Renal pelvis (tissue), 4 donors: ENCODE data around the gene ARHGAP4. TPM values are rescaled to one million over a fixed set of nuclear protein-coding genes. Genes with fewer than 3 reads are reported as not detected.
A peak's percentile ranks its signal among the peaks of the same experiment; 100 is the strongest.

Source experiments
- DNase-seq: peaks from one replicate; pipeline ENCODE4 v3.0.0-alpha.2; 2013
- polyA plus RNA-seq, 3 donors: library from polyadenylated mRNA; unstranded; fragments of 120-200 nt; gene quantifications; one replicate each; pipeline ENCODE4 v1.2.1, GENCODE V29; 2013; ENCODE audit not compliant: insufficient read length in 3 of 3

Gene ARHGAP4
- polyA plus RNA-seq, 3 donors: 34.2 to 44.8 (median 40.7) TPM

DNA sequence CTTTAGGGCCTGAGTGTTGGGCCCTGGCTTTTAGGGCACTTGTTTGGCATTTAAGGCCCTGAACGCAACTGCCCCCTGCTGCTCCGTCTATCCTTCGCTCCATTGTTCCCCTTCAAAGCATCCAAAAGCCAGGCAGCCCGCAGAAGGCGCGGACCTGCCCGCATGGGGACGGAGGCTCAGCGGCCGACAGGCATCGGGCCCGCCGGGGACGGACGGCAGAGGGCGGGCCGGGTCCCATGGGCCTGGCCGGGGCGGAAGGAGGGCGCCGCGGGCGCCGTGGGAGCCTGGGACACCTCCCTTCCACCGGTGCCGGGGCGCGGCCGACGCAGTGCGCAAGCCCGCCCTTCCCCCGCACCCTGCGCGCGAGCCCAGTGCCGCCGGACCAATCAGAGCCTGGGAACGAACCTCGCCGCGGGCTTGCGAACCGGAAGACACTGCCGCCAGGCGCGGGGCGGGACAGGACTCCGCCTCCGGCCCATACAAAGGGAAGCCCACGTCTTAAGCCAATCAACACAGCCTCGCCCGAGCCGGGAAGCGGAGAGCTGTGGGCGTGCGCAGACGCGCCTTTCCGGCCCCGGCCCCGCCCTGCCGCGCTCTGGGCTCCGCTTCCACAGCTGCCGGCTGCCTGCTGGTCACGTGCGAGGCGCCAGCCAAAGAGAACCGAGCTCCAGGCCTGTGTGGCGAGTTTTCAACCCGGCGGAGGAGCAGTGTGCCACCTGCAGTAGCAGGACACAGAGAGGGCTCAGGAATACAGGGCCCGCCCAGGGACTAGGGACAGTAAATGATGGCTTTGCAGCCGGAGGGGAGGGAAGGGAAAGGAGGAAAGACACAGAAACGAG is 2.1 kb upstream of the ARHGAP4 start:
- DNase-seq: peak; percentile 95

DNA sequence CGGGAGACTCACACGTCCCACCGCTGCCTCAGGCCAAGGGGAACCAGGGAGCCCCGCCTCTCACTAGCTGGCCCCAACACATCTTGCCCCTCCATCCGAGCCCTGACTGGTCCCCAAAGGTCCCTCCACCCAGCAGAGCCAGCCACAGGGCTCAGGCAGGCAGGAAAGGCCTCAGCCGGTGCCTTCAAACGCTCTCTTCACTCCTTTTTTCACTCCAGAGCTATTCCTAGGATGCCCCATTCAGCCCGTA is 1.5 kb upstream of the ARHGAP4 start:
- DNase-seq: no peak

DNA sequence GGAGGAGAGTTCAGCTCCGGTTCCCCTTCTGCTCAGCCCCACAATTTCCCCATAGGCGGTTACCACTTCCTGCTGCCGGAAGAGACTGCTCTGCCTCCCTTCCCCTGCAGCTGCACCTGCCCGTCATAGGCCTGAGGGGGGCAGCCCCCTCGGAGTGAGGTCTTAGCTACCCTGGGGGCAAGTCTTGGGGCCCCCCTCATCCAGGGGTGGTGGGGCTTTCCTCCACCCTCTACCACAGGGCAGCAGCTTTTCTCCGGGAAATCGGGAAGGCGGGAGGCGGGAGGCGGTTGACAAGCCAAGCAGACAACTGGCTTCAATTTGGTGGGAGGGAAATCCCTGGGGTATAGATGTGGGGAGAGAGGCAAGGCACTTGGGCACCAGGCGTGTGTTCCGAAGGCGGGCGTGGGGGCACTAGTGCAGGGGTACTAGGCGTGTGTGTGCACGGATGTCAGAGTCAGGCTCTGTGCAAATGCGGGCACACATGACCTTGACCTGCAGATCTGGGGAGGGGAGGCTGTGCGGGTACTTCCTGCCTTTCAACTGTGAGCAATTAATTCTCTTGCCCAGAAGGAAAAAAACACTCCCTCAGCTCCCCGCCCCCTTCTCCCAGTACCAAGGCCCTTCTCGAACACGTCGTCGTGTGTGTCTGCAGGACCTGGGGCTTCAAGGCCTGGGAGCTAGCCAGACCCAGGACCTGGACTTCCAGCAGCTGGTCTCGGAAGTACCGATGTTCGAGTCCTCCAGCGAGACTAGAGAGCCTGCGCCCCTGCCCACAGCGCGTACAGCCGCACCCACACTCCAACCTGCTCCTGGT is 1.0 kb upstream of the ARHGAP4 start:
- DNase-seq: no peak

DNA sequence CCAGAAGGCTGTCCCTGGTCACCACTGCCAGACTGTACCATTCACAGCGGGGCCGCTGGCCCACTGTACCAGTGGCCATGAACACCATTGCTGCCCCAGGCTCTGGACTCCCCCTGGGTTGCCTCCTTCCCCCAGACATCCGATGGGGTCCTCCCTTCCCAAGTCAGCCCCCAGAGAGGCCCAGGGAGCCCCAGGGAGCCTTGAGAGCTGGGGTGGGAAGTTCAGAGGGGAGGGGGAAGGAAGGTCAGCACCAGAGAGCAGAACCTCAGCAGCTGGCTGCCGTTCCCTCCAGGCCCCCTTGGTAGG is 441 bp upstream of the ARHGAP4 start:
- no peak for DNase-seq

DNA sequence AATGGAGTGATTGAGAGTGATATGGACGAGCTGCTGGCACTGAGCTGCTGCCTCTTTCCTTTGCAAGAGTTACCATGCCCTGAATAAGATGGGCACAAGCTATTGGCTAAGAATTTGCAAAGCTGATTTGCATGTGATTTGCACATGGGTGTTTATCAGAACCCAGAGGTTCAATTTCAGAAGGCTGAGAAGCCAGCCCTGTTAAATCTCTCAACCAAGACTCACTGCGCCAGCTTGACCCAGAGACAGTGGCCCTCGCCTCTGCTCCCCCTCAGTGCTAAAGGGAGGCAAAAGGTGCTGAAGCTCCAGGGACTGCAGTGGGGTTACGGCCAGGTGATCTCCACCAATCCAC is 701 bp downstream of the ARHGAP4 start:
- no peak for DNase-seq

DNA sequence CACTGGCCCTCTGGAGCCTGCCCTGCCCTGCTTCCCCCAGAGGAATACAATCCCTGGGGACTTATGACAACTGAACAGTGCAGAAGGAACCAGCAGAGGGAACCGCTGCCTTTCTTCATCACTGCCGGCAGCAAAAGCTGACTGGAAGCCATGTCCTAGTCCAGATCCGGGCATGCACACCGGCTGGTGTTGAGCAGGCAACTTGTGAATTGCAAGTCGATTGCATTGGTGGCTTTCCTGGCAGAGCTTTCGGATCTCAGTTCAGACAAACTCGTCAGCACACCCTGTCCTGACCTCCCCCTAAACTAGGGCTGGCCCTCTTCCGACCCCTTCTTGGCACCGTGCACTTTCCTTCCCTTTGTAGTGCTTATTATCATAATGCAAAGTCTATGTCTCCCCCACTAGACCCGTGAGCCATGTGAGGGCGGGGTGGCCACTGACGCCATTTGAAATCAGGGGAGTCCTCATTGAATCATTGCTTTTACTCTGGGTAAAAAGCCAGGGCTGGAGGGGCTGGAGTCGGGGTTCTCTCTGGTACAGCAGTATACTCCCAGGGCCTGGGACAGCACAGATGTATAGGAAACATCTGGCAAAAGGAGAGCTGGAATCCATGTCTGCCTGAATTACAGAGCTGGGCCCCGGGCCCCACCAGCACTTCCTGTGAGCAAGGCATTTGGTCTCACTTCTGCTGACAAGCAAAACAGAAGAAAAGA is 1.8 kb downstream of the ARHGAP4 start:
- DNase-seq: no peak

DNA sequence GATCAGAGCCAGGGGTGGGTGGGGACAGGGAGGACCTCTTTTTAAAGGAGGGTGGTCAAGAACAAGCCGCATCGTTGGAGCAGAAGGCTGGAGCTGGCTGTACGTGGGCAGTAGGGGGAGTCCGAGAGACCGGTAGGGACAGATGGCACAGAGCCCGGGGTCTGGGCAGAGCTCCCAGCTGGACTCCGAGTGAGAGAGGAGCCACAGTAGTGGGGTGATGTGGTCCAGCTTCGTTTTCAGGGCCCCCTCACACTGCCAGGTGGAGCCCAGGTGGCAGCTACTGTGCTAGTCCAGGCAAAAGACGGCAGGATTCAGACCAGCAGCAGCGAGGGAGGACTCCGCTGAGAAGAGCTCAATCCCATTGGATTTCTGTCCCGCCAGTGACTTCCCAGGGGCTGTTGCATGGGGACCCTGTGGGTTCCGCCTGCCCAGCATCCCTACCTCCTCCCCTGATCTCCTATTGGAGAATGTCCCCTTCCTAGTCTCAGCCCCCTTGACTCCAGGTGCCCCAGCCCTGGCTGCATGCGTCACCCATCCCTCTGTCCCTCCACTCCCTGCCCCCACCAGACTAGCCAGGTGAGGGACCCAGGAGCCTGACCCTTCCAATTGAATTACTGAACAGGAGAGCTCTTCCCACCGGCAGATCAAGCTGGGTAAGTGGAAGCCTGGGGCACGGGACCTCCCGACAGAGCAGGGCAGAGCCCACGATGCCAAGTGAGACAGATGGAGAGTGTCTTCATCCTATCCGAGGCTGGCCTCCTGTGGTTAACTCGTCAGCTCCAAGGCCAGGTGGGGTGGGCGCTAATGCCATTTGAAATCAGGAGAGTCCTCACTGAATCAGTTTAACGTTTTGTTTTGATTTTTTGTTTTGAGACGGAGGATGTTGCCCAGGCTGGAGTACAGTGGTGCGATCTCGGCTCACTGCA is 2.9 kb downstream of the ARHGAP4 start:
- DNase-seq: no peak

DNA sequence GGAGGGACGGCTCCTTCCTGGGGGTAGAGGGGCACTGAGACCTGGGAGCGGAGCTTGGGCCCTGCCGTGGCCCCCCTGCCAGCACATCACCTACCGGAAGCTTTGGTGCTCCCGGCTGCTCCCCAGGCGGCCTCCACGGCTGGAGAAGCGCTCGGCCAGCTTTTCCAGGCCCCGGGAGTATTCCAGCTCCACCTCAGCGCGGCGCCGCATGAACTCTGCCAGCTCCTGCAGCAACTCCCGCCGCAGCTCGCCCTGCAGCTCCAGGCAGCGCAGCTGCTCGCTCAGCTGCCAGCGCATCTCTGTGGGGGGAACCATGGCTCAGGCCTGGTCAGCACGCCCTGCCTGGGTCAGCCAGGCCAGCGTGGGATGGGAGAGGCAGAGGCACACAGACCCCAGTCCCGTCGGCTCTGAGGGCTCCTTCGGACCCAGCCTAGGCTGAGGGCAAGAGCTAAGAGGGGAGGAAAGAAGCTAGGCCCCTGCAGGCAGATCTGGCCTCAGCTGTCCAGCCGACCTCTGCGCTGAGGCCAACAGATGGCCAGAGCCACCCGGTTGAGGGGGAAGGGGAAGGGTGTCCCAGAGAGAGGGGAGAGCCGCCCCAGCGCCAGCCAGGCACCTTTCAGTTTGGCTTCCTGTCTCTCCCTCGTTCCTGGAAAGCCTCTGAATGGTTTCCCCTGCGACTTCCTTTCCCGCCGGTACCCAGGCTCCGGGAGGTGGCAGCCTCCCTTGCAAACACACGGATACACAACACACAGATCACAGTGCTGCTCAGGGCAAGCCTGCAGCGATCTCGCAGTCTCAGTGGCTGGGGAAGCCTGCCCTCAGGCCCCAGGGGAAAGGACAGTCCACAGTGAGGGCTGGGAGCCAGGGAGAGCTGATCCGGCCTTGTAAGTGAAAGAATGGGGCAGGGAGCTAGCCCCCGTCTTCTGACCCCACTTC is 4.3 kb downstream of the ARHGAP4 start:
- no peak for DNase-seq

DNA sequence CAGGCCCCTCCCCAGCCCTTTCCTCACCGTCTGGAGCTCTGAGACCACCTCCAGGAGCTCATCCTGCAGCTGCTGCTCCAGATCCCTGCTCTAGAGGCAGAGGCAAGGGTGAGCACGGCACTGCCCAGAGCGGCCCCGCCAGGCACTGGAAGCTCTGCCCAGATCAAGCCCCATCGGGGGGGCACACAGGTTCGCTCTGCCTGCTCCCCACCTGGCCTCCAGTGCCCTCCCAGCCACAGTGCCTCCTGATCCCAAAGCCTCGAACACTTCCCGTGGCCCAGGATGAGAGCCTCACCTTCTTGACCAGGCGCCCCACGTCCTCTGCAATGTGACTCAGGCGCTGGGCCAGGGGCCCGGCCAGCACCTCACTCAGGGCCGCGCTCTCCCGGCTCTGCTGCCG is 5.0 kb downstream of the ARHGAP4 start:
- DNase-seq: no peak

DNA sequence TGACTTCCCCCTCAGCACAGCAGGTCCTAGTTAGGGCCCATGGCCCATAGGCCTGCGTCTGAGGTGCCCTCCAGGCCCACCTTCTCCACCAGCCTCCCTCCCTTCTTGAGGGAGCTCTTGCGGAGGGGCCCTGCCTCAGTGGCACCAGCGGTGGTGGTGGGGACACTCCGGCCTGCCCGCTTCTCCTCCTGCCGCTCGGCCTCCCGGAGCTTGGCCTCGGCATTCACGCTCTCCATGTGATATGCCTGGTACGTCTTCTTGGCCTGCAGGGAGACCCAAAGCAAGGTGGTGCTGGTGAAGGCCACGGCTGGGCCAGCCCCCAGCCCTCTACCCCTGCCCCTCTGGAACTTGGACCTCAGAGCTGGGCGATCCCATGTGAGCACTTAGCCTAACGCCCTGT is 5.5 kb downstream of the ARHGAP4 start:
- DNase-seq: no peak

DNA sequence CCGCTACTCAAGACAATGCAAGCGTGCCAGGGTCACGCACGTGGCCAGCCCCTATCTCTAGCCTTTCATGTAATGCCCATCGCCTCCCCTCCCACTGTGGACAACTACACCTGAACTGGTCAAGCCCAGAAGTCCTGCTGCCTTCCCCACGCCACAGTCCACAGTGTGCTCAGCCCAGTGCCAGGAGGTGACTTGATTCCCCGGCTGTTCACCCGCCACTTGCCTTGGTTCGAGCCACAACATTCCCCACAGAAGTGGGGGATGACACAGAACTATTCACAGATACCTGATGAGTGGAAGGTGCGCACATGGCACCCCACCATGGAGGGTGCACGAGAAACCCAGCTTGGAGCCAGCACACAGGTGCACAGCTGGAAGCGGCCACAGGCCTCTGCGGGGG is 6.8 kb downstream of the ARHGAP4 start:
- DNase-seq: no peak

DNA sequence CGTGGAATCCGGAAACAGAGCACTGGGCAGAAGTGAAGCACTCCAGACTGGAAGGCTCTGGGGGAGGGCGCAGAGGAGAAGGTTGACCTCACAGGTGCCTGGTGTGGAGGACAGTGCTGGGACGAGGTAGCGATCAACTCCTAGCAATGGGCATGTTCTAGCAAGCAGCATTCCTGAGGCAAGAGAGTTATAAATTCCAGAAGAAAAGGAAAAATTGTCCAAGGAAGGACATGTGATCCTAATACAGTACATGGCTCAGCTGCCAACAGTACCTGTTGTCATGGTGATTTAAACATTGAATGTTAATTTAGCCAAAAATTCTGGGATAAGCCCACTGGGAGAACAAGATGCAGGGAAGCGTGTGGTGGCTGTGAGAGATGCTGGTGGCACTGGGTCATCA is 8.2 kb downstream of the ARHGAP4 start:
- DNase-seq: no peak

DNA sequence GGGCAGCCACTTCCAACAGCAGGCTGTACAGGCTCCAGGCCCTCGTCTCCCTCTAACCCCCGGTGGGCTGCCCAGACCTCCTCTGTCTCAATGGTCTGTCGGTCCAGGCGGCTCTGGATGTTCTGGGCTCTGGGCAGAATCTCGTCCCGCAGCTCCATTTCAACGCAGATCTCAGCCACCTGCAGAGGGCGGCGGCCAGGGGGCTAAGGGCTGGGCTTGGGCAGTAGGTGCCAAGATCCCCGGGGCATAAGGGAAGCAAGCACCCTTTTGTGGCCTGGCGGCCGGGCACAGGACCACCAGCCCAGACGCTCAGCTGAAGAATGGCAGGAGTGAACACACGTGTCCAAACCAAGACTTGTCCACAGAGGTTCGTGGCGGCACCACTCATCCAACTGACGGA is 12.4 kb downstream of the ARHGAP4 start:
- DNase-seq: no peak

DNA sequence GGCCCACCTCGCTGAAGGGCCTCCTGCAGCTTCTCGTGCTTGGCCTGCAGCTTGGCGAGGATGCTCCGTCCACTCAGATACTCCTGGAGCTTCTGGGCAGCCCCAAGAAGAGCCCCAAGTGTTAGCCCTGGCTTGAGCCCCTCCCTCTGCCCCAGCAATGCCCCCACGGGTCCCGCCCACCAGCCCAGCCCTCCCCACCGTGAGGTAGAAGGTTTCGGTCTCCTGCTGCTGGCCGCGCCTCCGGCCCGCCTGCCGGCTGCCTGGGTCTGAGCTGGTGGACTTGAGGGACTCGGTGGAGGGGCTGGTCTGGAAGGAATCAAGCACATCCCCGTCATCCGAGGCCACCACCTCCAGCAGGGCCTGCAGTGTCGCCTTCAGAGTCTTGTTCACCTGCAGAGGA is 12.9 kb downstream of the ARHGAP4 start:
- no peak for DNase-seq

DNA sequence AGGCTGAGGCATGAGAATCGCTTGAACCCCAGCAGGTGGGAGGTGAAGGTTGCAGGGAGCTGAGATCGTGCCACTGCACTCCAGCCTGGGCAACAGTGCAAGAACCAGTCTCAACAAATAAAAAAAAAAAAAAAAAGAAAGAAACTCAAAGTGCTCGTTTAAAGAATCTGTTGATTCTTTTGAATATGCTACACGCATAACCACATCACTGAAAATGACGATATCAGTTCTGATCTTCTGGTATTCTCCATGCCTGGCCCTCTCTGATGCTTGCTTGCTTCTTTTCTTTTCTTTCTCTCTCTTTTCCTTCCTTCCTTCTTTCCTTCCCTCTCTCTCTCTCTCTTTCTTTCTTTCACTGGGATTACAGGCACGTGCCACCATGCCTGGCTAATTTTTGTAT is 14.3 kb downstream of the ARHGAP4 start:
- no peak for DNase-seq

DNA sequence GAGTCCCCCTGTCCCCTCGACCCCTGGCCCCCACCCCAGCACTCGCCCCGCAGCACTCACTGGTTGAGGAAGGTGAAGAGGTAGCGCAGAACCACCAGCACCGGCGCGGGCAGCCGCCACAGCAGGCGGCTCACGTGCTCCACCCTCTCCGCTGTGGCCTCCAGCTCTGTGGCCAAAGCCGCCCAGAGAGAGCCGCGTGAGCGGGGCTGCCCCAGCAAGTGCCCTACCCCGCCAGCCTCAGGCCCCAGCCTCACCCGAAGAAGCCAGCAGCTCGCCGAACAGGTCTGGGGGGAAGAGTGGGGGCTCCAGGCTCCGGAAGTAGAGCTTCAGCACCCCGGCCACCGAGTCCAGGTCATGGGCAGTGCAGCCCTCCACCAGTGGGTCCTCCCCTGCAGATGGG is 15.6 kb downstream of the ARHGAP4 start:
- DNase-seq: no peak

DNA sequence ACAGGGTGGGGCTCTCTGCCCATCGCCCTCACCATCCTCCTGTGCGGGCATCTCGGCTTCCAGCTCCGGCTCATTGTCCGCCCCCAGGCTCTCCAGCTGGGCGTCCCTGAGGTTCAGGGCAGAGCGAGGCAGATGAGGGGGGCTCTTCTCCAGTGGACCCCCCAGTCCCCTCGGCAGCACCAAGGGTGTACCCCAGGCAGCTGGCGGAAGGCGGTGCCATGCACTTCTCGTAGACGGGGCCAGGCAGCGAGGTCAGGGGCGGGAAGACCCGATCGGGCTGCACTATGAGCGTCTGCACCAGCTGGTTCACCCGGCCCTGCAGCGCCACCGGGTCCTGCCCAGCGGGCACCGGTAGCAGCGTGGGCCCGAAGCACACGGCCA is 16.1 kb downstream of the ARHGAP4 start:
- no peak for DNase-seq

DNA sequence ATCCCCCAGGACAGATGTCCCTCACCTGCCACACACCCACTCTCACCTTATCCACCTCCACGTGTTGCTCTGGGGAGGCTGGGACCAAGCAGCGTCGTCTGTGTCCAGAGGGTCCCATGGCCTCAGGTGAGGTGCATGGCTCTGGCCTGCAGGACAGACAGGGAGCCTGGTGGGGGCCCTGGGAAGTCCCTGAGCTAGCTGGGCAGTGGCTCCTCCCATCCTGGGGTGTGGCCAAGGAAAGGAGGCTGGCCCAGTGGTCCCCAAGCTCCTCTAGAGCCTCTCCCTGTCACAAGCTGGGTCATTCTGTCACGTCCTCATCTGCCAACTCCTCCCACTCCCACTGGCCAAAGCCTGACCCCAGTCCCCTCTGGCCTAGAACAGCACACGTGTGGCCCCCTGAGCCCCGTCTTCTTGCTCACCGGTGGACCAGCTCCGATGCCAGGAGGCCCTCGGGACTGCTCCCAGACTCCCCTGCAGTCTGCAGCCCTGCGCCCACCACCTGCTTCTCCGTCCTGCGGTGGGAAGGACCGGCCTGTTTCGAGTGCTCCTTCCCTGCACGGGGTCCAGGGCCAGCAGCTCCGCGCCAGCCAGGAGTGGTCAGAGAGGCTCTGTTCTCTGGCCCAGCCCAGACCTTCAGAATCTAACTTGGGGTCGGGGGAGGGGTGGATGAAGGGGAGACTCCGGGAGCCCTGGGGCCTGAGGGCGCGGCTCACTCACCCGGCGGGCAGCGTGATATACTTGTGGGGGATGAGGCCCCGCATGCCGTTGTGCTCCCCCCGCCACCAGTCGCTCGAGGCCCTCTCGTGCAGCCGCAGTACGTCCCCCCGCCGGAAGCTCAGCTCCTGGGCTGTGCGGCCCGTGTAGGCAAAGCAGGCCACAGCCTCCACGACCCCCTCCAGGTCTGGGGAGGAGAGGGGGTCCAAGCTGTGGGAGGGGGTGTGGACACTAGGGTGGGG is 16.8 kb downstream of the ARHGAP4 start:
- no peak for DNase-seq

DNA sequence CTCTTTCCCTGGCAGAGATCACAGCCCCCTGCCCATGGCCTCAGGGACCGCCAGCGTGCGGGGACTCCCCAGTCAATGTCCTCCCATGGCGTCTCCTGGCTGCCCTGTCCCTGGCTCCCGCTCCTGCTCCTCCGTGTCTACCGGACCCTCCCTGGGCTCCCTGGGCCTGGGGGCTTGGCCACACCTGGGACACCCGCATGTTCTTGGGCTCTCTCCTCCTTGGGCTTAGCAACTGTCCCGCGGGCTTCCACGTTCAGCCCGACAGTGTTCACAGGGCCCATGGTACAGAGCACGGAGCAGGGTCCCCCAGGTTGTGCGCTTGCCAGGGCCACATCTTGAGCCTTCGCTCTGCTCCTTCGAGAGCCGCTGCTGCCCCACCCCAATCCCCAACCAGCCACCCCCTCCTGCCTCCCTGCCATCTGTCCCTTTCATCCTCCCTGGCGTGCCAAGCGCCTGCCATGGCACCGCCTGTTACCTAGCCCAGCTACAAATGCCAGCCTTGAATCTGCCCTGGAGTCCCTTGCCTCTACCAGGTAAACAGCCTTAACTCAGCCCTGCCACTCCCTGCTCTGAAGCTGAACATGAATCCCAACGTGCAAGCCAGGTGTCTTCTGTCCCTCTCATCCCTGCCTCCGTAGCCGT is 17.7 kb downstream of the ARHGAP4 start:
- no peak for DNase-seq
